GM06990 (cell line): ENCODE measurements around the gene DDX55.
"Not testable (repeated sequence)": the region's sequence is repeated elsewhere in the genome, so short reads cannot be mapped to it uniquely, and the experiment has no call there.

ENCODE experiments used
- DNase-seq: peaks from one replicate; pipeline ENCODE4 v3.0.0-alpha.2; 2011; ENCODE audit not compliant: insufficient read length; ENCODE audit errors: extremely low read depth
- H3K27me3 ChIP-seq: replicated peaks from 2 replicates; pipeline ENCODE4 v1.6.0; 2011; ENCODE audit warnings: low read length; ENCODE audit not compliant: control insufficient read depth, insufficient read depth
- H3K36me3 ChIP-seq: 2 replicates; pipeline ENCODE4 v1.5.1; 2011; ENCODE audit warnings: low read length; ENCODE audit not compliant: control insufficient read depth, insufficient read depth
- H3K4me3 ChIP-seq: replicated peaks from 2 replicates; pipeline ENCODE4 v1.5.1; 2011; ENCODE audit warnings: low read depth, mild to moderate bottlenecking, control low read depth, low read length
- CTCF ChIP-seq: IDR thresholded peaks from 2 replicates; pipeline ENCODE4 v1.5.1; 2011; ENCODE audit warnings: low read length, control low read depth, mild to moderate bottlenecking, inconsistent platforms; ENCODE audit not compliant: insufficient read depth, poor library complexity, severe bottlenecking

Gene DDX55

GRCh38 chr12:123573870-123574269 is 28.0 kb upstream of the DDX55 start:
- Histone ChIP-seq H3K4me3 (no peak overlapping the region), H3K27me3 (no peaks in the 10 kb centered on the region), H3K36me3 (no peaks in the 10 kb centered on the region; the same call in 1 of the 2 replicates)
- TF ChIP-seq CTCF, result no peak
- DNase-seq, result no peak

DNA sequence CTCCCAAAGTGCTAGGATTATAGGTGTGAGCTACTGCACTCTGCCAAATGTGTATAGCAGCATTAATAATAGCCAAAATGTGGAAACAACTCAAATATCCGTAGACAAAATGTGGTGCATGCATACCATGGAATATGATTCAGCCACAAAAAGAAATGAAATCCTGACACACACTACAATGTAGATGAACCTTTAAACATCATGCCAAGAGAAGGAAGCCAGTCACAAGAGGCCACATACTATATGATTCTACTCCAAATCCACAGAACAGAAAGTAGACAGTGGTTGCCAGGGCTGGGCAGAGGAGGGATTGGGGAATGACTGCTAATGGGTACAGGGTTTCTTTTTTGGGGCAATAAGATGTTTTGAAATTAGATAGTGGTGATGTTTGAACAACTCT is 25.3 kb upstream of the DDX55 start:
- H3K36me3 ChIP-seq, result no peaks in the 10 kb centered on the region; the same call in 1 of the 2 replicates
- no peak overlapping the region for H3K4me3 ChIP-seq
- DNase-seq, result no peak
- no peak for TF ChIP-seq CTCF
- no peaks in the 10 kb centered on the region for H3K27me3 ChIP-seq

- DNase-seq, result no peak
- Histone ChIP-seq H3K27me3 (no peaks in the 10 kb centered on the region), H3K4me3 (no peak overlapping the region), H3K36me3 (no peaks in the 10 kb centered on the region; the same call in 1 of the 2 replicates)
- no peak for TF ChIP-seq CTCF
Observed at GRCh38 chr12:123578243-123578642, 23.7 kb upstream of the DDX55 start.

- H3K4me3 ChIP-seq, H3K27me3 ChIP-seq, H3K36me3 ChIP-seq, DNase-seq: not testable (repeated sequence)
Observed at GRCh38 chr12:123578829-123579228, 23.1 kb upstream of the DDX55 start.

- no peak for TF ChIP-seq CTCF
- H3K27me3 ChIP-seq, result no peaks in the 10 kb centered on the region
- no peaks in the 10 kb centered on the region; the same call in 1 of the 2 replicates for H3K36me3 ChIP-seq
- no peak for DNase-seq
- no peak overlapping the region for H3K4me3 ChIP-seq
Observed at GRCh38 chr12:123580772-123581171, 21.1 kb upstream of the DDX55 start.

GRCh38 chr12:123591702-123592481 is 10.0 kb upstream of the DDX55 start:
- no peak for DNase-seq
- peaks cover 14% of the 10 kb centered on the region for H3K36me3 ChIP-seq
- no peak overlapping the region for H3K4me3 ChIP-seq
- no peaks in the 10 kb centered on the region for H3K27me3 ChIP-seq
- no peak for TF ChIP-seq CTCF
